Keratinocyte (primary cell): ENCODE data around the gene HLX. TPM values are rescaled to one million over a fixed set of nuclear protein-coding genes. Genes with fewer than 3 reads are reported as not detected.
A peak's percentile ranks its signal among the peaks of the same experiment; 100 is the strongest.

Experiments
- DNase-seq: peaks from one replicate; pipeline ENCODE4 v3.0.0-alpha.2; 2011; ENCODE audit warnings: low read depth, missing footprints, low spot score
- FAIRE-seq: peaks from 2 replicates; lab custom pipeline; 2011; peaks lifted over from hg19 to GRCh38; lab: Jason Lieb, UNC
- H2AFZ ChIP-seq: 2 replicates; pipeline ENCODE4 v1.6.0; 2012; ENCODE audit warnings: low read length, control low read depth, inconsistent platforms; ENCODE audit not compliant: control insufficient read depth
- H3K27ac ChIP-seq: 2 replicates; pipeline ENCODE4 v1.5.1; 2011; ENCODE audit warnings: low read length; ENCODE audit not compliant: control insufficient read depth, insufficient read depth
- H3K27me3 ChIP-seq: 3 replicates; pipeline ENCODE4 v1.6.0; 2011; ENCODE audit warnings: low read length; ENCODE audit not compliant: control insufficient read depth, insufficient read depth; ENCODE audit errors: extremely low read depth
- H3K36me3 ChIP-seq, 2 experiments: 2 replicates in 1 of 2; 3 replicates in 1 of 2; pipeline ENCODE4 v1.5.1; 2011; ENCODE audit warnings: low read length in 2 of 2, mild to moderate bottlenecking in 1 of 2; ENCODE audit not compliant: control insufficient read depth in 2 of 2, insufficient read depth in 2 of 2; ENCODE audit errors: extremely low read depth in 1 of 2
- H3K4me1 ChIP-seq: 3 replicates; pipeline ENCODE4 v1.5.1; 2011; ENCODE audit warnings: low read length; ENCODE audit not compliant: control insufficient read depth, insufficient read depth; ENCODE audit errors: extremely low read depth
- H3K4me2 ChIP-seq: 3 replicates; pipeline ENCODE4 v1.6.0; 2011; ENCODE audit warnings: low read depth, low read length; ENCODE audit not compliant: control insufficient read depth, insufficient read depth; ENCODE audit errors: extremely low read depth
- H3K4me3 ChIP-seq, 3 experiments: fragments of 200-600 bp in 1 of 3; sonication (generic) in 1 of 3; 2 replicates in 2 of 3; 3 replicates in 1 of 3; pipeline ENCODE4 v1.5.1; 2011 to 2016; ENCODE audit warnings: low read length in 3 of 3, mild to moderate bottlenecking in 3 of 3, control low read depth in 2 of 3, inconsistent platforms in 1 of 3, low read depth in 1 of 3, mixed read lengths in 1 of 3, mixed run types in 1 of 3, moderate library complexity in 1 of 3; ENCODE audit not compliant: control insufficient read depth in 2 of 3, insufficient read depth in 2 of 3; ENCODE audit errors: extremely low read depth in 1 of 3
- H3K79me2 ChIP-seq: 2 replicates; pipeline ENCODE4 v1.6.0; 2012; ENCODE audit warnings: low read length; ENCODE audit not compliant: control insufficient read depth, insufficient read depth
- H3K9ac ChIP-seq: 3 replicates; pipeline ENCODE4 v1.6.0; 2011; ENCODE audit warnings: low read length; ENCODE audit not compliant: control insufficient read depth, insufficient read depth; ENCODE audit errors: extremely low read depth
- H3K9me1 ChIP-seq: 3 replicates; pipeline ENCODE4 v1.6.0; 2011; ENCODE audit warnings: low read length; ENCODE audit not compliant: control insufficient read depth, insufficient read depth; ENCODE audit errors: extremely low read depth
- H3K9me3 ChIP-seq: 2 replicates; pipeline ENCODE4 v1.5.1; 2012; ENCODE audit warnings: low read depth, low read length; ENCODE audit not compliant: control insufficient read depth
- H4K20me1 ChIP-seq: 3 replicates; pipeline ENCODE4 v1.6.0; 2011; ENCODE audit warnings: low read length; ENCODE audit not compliant: control insufficient read depth, insufficient read depth; ENCODE audit errors: extremely low read depth
- EZH2 ChIP-seq: IDR thresholded peaks from one replicate; pipeline ENCODE4 v1.6.1; 2012; ENCODE audit warnings: inconsistent platforms, mild to moderate bottlenecking, low read length, moderate library complexity
- dilution Hi-C: fragments of 300-500 bp; cut with MboI; formaldehyde crosslinking; loops from one replicate; pipeline ENCODE4 v1.7.0; 2020; ENCODE audit warnings: low sequenced_read_pairs; ENCODE audit not compliant: extremely low pct_ligation_motif_present
- polyA plus RNA-seq, 5 experiments: library from polyadenylated mRNA; depleted of rRNA in 3 of 5; stranded (reverse) in 3 of 5; stranded (forward) in 1 of 5; unstranded in 1 of 5; fragments of >200 nt; gene quantifications; 1 replicate in 1 of 5; 2 replicates in 3 of 5; 3 replicates in 1 of 5; pipeline versions ENCODE4 v1.2.1 to v1.2.3, GENCODE V29; 2011 to 2012; ENCODE audit warnings: missing spikeins in 2 of 5, low read depth in 1 of 5, low replicate concordance in 1 of 5
- TF ChIP-seq, protein P1 (sequence below), 3 experiments: IDR thresholded peaks in 1 of 3; conservative IDR thresholded peaks in 1 of 3; optimal IDR thresholded peaks in 1 of 3; 2 replicates in 2 of 3; 3 replicates in 1 of 3; pipeline versions ENCODE3 to v1.5.1; 2011; ENCODE audit warnings: low read length in 3 of 3, mild to moderate bottlenecking in 3 of 3, moderate library complexity in 2 of 3, control low read depth in 1 of 3, inconsistent platforms in 1 of 3; ENCODE audit not compliant: insufficient read depth in 2 of 3; ENCODE audit errors: extremely low read depth in 1 of 3

HLX gene
- polyA plus RNA-seq, 1 donor (not counting 4 experiments of a cell fraction or from before 2014, with no cell fraction given) = not detected

DNA sequence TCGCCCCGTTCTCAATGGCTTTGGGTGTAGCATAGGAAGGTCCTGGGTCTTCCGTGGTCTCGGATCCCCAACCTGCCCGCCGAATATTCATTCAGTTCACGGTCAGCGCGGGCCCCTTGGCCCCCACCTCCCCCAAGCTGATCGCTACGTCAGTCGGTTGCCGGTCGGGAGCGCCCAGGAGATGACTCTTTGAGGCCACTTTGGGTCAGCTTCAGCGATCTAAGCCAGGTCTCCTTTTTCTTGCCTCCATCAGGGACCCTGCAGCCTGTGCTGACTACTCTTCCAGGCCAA is 12.8 kb downstream of the HLX start:
- DNase-seq = no peak
- FAIRE-seq = no peak
- peaks cover 95% of the 10 kb centered on the region for H3K27me3 ChIP-seq
- H3K27ac ChIP-seq = no peak overlapping the region
- TF ChIP-seq, protein P1, sequence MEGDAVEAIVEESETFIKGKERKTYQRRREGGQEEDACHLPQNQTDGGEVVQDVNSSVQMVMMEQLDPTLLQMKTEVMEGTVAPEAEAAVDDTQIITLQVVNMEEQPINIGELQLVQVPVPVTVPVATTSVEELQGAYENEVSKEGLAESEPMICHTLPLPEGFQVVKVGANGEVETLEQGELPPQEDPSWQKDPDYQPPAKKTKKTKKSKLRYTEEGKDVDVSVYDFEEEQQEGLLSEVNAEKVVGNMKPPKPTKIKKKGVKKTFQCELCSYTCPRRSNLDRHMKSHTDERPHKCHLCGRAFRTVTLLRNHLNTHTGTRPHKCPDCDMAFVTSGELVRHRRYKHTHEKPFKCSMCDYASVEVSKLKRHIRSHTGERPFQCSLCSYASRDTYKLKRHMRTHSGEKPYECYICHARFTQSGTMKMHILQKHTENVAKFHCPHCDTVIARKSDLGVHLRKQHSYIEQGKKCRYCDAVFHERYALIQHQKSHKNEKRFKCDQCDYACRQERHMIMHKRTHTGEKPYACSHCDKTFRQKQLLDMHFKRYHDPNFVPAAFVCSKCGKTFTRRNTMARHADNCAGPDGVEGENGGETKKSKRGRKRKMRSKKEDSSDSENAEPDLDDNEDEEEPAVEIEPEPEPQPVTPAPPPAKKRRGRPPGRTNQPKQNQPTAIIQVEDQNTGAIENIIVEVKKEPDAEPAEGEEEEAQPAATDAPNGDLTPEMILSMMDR (optimal IDR thresholded peaks at IDR 0.05 in 1 of 3, IDR thresholded peaks at IDR 0.05 in 1 of 3, conservative IDR thresholded peaks at IDR 0.05 in 1 of 3; ENCODE audit: extremely low read depth in 1 of 3, insufficient read depth in 2 of 3, low read length in 3 of 3) = no peak
- no peak for TF ChIP-seq EZH2
- H2AFZ ChIP-seq = no peak overlapping the region
- no peak overlapping the region for H3K4me2 ChIP-seq
- peaks cover 4% of the 10 kb centered on the region for H3K4me1 ChIP-seq
- H3K79me2 ChIP-seq = no peaks in the 10 kb centered on the region
- H3K36me3 ChIP-seq = no peaks in the 10 kb centered on the region
- no peak overlapping the region for H3K4me3 ChIP-seq
- peaks cover 13% of the 10 kb centered on the region for H3K9me3 ChIP-seq
- dilution Hi-C loops = no loop called here
- H3K9me1 ChIP-seq = no peaks in the 10 kb centered on the region
- no peak overlapping the region for H3K9ac ChIP-seq
- H4K20me1 ChIP-seq = no peaks in the 10 kb centered on the region

DNA sequence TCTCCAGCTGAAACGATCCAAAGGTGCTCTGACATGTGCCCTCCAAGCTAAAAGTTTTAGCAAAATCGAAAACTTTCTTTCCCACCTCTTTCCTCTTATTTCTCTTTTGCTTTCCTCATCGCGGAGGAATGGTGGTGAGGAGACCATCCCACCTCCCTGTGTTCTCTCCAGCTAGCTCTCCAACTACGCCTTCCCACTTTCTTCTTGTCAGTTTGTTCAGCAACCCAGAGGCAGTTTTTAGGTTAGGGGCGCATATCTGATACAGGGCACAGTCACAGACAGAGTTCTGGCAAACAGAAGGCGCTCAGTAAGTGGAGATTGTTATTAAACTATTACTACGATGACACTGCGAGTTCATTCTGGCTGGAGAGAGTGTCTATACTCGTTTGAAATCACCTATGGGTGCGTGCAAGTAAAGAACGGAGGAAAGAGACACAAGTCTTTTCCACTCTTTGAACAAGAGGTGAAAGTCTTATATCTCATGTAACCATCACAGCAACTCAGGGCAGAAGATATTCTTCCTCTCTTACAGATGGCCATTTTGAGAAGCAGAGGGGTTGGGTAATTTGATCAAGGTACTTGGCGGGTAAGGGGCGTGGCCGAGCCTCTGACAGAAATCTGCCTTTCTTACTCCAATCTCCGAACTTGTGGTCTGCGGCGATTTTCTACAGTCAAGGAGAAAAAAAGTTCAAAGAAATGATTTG is 13.9 kb downstream of the HLX start:
- H3K4me2 ChIP-seq = peak overlapping the region; percentile 62

More for the DNA sequence above, 13.9 kb downstream of the HLX start:
- no peak overlapping the region for H3K9ac ChIP-seq
- H3K27me3 ChIP-seq = peaks cover 85% of the 10 kb centered on the region
- no peaks in the 10 kb centered on the region for H3K79me2 ChIP-seq
- H2AFZ ChIP-seq = no peak overlapping the region
- no peaks in the 10 kb centered on the region for H3K36me3 ChIP-seq
- no peak overlapping the region for H3K27ac ChIP-seq
- H3K9me1 ChIP-seq = no peaks in the 10 kb centered on the region
- peaks cover 4% of the 10 kb centered on the region for H3K4me1 ChIP-seq
- no peak for DNase-seq
- no peak for FAIRE-seq
- dilution Hi-C loops = no loop called here
- no peak overlapping the region for H3K4me3 ChIP-seq
- H4K20me1 ChIP-seq = no peaks in the 10 kb centered on the region
- TF ChIP-seq, protein P1 (optimal IDR thresholded peaks at IDR 0.05 in 1 of 3, IDR thresholded peaks at IDR 0.05 in 1 of 3, conservative IDR thresholded peaks at IDR 0.05 in 1 of 3; ENCODE audit: extremely low read depth in 1 of 3, insufficient read depth in 2 of 3, low read length in 3 of 3) = no peak
- TF ChIP-seq EZH2 = no peak
- peaks cover 13% of the 10 kb centered on the region for H3K9me3 ChIP-seq
